ENCODE data around the gene SLC4A4.

- TF ChIP-seq EZH2 (IDR thresholded peaks at IDR 0.05; ENCODE audit: borderline replicate concordance) = no peak
- TF ChIP-seq CTCF (IDR thresholded peaks at IDR 0.05; ENCODE audit: poor library complexity) = no peak
Observed at GRCh38 chr4:71392109-71392508, 53.3 kb downstream of the SLC4A4 start.
